Sigmoid colon (tissue), 4 donors: ENCODE results near the gene FMNL2.

Experiments used
- CTCF ChIP-seq, 4 experiments: fragments of 450-650 bp in 3 of 4; fragments of 200-600 bp in 1 of 4; IDR thresholded peaks; one replicate each; pipeline ENCODE4 v1.5.1; 2016 to 2019; ENCODE audit warnings: antibody characterized with exemption in 4 of 4, mild to moderate bottlenecking in 3 of 4, moderate library complexity in 2 of 4
- POLR2A ChIP-seq, 2 donors: fragments of 450-650 bp; IDR thresholded peaks; one replicate each; pipeline ENCODE4 v1.6.1; 2016; ENCODE audit warnings: antibody characterized with exemption in 2 of 2, mild to moderate bottlenecking in 2 of 2, moderate library complexity in 2 of 2
- POLR2AphosphoS5 ChIP-seq, 4 donors: sonication (generic); formaldehyde crosslinking; IDR thresholded peaks; one replicate each; pipeline ENCODE4 v1.6.1; 2017; ENCODE audit warnings: antibody characterized with exemption in 4 of 4

- TF ChIP-seq CTCF (IDR thresholded peaks at IDR 0.05) (no peak), POLR2A (IDR thresholded peaks at IDR 0.05) (no peak), POLR2AphosphoS5 (IDR thresholded peaks at IDR 0.05) (peak in 3 of 4 donors; percentile 42 to 58 (median 50))
These were observed 2.0 kb downstream of the FMNL2 start for GRCh38 chr2:152336854-152337510.
